ENCODE results near the gene LCN6.

- no peak for TF ChIP-seq CTCF (optimal IDR thresholded peaks at IDR 0.05 in 1 of 3, IDR thresholded peaks at IDR 0.05 in 1 of 3, conservative IDR thresholded peaks at IDR 0.05 in 1 of 3; ENCODE audit: extremely low read depth in 1 of 3, insufficient read depth in 2 of 3, low read length in 3 of 3)
- no peak for TF ChIP-seq EZH2 (IDR thresholded peaks at IDR 0.05; ENCODE audit: low read length)
Measured at GRCh38 chr9:136754626-136755301, 6.4 kb upstream of the LCN6 start.
